HG03378 (cell line): ENCODE results near the gene MYO5B.
"Not testable (repeated sequence)": the region's sequence is repeated elsewhere in the genome, so short reads cannot be mapped to it uniquely, and the experiment has no call there.

Source experiments
- ATAC-seq: cut with Tn5 transposase; IDR thresholded peaks from one replicate; pipeline ENCODE4 v1.9.1; 2021; ENCODE audit warnings: mild to moderate bottlenecking, moderate library complexity; ENCODE audit not compliant: unreplicated experiment

The MYO5B gene

DNA sequence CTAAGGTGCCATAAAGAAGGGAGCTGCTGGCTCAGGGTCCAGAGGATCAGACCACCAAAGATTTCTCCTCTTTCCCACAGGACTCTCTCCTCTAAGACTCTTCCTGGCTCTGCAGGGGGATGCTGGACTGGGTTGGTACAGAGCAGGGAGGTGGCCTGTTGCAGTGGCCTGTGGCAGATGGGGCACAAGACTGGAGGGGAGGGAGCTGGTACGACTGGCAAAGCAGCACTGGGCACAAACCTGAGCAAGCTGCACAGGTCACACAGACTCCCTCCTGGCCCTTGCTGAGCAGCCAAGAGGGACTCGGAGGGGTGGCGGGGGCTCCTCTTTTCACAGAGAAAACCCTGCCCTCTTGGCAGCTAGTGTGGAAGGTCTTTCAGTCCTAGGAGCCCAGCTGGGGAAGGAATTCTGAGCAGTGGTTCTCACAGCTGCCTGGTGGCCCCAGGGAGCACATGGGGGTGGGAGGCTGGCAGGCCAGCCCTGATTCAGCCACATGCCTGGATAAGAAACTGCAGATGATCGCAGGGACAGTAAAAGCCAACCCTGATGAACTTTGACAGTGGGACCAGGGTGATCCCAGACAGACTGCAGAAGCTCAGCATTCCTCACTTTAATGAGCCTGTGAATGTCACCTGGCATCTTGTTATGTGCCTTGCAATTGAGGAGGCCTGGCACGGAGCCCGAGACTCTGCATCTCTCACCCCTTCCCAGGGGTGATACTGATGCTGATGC lies 349.2 kb downstream of the MYO5B start:
- ATAC-seq = no peak

DNA sequence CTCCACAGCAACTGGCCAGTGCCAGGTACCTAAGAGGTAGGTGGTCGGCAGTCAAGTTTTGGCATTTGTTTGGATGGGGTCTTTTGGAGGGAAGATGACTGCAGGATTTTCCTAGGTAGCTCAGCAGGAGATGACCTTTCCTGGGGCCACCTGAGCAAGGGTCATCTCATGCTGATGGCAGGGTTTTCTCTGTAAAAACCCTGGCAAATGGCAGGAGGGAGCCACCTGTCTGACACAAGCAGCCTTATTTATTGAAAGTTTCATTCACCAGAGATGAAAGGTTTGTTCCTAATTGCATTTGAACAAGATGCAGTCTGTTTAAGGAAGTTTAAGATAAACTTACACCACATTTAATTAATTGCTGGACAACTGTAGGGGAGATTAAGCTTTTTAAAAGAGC lies 350.0 kb downstream of the MYO5B start:
- ATAC-seq = no peak

DNA sequence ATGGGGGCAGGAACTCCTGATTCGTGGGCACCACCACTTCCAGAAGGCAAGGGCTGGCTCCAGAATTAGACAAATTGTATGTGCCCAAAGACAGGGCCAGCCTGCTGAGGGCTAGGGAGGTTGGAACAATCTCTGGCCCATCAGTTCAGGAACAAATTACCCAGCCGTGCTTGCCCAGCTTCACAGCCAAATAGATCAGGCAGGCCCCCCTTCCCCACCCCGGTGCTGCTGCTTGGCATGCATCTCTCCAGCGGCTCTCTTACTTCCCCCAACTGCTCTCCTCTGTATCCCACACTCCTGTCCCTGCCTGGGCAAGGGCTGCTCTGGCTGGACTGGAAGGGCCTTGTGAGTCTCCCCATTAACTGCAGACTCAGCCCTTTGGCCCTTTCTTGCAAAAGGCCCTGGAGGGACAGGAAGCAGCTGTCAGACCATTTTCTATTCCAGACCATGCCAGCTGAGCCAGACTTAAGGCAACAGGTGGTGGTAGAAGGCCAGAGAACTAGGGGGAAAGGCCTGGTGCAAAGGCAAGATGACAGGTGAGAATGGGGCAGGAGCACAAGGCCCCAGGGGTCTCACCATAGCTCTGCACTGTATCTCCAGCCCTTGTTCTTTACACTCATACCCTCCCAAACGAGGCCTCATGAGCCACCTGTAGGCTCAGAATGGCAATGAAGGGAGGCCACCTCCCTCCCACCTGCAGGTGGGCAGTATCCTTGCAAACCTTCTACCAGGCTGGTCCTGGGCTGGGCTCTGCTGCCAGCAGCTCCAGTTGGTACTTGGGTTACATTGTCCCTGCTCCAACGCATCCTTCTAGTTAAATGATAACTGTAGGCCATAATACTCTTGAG lies 350.9 kb downstream of the MYO5B start:
- no peak for ATAC-seq

DNA sequence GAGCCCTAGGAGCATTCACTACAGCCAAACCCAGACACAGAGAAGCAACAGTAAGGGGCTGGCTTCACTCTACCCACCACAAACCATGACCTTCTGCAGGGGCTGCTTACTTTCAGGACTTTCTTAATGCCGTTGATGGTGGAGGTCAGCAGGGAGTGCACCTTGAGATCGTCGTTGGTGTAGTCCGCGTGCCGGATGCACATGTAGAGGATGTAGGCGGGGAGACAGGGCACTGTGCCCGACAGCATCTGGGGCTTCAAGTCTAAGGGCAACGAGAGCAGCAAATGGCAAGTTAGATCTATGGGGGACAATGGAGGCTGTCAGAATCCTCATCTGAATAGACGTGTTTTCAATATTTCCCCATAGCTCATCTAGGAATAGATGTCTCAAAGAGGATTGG lies 351.8 kb downstream of the MYO5B start:
- no peak for ATAC-seq

DNA sequence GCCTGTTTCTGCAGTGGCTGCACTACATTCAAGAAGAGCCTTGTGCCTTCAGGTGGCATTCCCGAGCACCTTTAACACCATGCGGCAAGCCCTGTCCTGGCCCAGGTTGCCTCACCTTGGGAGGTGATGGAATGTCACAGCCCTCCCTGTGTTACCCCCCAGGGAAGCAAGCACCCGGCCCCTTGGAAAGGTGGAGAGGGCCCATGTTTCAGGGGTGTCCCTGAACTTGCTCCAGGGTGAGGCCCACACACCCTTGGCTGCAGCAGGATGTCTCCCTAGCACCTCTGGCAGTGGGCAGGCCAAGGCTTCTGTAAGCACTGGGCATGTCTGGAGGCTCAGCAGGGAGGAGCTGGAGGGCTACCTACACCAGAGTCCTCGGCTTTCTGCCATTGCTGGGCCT lies 352.3 kb downstream of the MYO5B start:
- no peak for ATAC-seq

DNA sequence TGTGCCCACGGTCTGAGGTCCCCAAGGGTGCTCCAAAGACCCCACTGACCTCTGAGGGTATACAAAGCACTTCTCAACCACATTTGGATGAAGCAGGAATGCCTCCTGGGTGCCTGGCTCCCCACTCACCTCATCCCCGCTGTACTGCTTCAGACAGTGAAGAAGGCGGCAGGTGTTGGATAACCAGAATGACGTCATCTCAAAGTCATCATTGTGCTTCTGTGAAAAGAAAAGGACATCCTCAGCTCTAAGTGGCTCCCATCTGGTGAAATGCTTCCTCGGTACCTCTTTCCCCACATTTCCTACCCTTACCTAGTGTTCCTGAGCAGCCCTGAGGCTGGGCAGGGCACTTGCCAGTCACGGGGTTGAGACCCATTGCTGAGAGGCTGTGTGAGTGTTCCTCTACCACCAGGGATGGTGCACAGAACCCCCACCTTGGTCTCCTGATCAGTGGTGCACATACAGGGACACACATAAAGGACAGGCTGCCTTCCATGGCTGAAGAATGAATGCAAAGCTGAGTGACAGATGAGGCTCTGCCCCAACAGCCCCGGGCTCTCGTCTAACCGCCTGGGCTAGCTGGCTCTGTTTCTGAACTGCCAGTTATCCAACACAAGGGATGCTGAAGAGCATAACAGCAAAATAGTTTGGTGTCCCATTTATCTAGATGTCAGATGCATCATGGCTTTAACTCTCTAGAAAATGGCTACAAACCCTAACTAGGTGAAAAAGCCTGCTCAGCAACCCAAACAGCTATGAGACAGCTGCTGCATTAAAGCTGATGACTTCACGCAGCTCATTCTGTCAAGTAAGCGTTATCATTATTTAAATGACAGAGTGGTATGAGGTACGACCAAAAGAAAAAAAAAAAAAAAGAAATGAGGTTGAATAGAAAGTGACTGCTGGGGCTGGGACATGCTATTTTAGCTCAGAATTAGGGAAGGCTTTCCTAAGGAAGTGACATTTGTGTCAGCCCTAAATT lies 353.4 kb downstream of the MYO5B start:
- ATAC-seq = no peak

DNA sequence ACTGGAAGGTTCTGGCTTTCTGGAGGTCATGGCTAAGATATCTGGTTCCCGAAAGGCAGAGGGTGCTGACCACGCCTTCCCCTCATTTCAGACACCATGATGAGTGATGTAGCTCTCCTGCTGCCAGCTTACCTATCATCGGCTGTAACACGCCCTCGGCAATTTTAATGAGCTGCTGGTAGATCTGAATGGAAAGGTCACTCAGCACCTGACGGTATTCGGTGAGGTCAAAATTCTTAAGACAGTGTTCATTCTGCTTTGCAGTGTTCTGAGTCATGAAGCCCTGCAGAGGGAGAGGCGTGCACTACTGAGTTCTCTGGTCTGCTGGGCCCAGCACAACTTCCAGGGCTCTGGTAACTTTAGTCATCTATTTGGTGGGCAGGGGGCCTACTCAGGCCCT lies 355.9 kb downstream of the MYO5B start:
- no peak for ATAC-seq

DNA sequence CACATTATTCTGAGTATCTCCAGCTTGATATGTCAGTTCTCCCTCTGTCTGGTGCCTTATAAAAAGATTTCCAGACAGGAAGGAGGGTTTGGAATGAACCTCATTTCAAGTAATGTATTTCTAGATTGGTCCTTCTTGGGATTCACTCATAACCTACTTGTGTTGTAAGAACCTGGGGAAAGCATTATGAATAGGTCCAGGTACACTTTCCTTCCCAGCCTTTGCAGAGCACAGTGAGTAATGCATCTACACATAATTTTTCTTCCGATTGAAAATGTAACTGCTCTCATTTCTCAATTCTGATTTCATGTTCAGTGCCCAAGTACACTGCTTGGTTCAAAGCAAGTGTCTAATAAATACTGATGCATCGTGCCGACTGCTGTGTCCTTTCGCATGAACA lies 356.6 kb downstream of the MYO5B start:
- no peak for ATAC-seq

DNA sequence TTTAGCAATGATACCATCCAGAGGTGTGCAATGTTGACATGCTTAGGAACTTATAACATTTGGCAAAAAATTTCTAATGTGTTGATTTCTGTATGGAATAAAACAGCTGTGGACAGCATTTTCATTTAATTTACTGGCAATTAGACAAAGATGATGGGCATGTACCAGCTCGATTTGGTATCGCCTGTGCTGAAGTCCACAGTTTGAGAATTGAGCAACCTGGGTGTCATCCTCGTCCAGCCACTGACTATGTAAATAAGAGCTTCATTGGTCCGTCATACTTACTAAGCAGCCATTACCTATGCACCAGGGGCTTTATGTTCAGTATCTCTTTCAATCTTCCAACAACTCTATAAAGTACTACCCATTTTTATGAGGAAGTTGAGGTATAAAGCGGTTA lies 357.1 kb downstream of the MYO5B start:
- ATAC-seq = no peak

DNA sequence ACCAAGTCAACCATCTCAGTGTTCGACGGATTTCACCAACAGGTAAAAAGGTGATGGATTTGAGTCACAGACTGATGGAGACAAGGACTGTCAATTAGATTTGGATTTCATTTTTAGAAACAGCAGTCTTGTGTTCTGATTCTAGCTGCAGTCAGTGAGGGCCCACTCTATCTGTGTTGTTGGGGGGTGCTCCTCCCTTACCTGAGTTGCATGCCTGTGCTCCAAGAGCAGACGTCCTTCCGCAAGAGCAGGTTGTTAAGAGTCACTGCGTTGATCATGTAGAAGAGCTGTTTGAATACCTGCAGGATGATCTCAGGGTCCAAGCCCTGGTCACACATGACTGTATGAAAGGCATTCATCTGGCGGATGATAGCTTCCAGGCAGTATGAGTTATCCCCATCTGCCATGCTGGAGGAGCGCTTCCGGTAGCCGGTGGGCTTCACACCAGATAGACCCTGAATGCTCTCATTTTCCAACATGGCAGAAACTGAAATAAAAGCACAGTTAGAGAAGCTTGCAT lies 357.6 kb downstream of the MYO5B start:
- not testable (repeated sequence) for ATAC-seq

DNA sequence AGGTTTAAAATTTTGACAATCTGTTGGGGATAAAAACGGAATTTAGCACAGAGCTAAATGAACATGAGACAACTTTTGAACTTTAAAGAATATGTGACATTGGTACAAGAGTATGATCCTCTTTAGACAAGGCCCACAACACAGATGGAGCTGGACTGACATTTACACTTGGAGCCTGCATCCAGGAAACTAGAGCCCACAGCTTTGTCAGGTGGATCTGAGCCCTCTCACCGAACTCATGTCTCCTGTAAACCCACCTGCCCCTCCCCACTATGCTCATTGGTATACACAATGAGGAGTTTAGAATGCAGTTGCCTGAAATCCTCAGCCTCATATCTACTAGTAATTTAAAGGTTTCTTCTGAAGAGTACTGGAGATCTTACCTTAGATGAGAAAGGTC lies 359.5 kb downstream of the MYO5B start:
- no peak for ATAC-seq

DNA sequence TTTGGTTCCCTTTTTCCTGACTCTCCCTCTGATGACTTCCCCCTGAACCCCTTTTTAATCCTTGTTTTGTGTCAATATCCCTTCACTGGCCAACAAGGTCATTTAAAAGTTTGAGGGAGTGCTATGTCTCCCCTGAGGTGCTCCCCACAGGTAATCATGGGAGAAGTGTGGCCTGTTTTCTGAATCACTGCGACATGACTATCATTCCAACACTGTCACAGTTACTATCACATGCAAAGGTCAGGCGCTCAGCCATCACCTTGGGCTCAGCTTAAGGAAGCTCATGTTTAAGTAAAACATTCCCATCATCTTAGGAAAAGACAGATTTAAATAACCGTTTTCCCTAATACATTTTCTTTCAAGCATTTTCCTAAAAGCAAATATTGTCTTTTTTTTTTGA lies 360.7 kb downstream of the MYO5B start:
- ATAC-seq = no peak

DNA sequence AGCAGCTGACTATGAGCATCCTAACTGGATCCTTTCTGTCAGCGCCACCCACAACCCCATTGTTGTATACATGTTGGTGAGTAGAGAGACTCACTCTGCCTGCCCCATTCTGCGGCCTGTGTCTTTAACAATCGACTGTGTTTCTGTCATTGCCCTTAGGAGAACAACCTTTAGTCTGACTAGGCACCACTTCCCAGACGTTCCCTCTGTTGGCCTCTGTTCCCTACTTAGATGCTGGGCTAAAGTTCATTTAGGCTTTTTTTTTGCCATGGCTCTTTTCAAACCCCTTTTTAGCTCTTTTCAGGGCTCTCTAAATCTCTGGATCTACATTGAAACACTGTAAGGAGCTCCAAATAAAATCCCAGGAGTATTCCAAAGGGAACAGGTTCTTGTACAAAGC lies 361.1 kb downstream of the MYO5B start:
- ATAC-seq = no peak

DNA sequence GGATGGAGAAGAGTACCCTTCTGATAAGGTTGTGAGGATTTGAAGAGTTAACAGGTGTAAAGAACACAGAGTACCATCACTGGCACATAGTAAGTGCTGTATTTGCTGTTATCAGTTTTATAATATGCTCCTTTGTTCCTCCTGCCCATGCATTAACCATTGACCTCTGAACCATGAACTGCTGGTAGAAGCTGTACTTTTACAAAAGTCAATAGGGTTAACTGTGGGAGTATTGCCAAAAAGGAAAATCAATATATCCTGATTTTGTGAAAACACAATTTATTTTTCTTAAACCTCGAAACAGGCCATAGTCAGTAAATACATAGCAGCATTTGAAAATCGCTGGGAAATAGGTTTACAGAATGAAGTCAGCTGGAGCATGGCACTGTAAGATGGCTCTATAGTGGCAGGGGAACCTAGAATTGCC lies 362.7 kb downstream of the MYO5B start:
- no peak for ATAC-seq

DNA sequence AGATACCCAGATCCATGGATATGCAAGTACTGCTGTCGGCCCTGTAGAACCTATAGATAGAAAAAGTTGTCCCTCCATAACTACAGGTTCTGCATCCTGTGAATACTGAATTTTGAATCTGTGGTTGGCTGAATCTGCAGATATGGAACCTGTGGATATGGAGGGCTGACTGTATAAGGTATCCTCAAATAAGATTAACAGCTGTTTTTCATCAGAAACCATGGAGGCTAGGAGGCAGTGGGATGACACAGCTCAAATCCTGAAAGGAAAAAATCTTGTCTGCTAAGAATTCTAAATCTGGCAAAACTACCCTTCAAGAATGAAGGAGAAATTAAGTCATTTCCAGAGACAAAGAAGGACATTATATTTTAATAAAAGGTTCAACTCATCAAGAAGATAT lies 367.0 kb downstream of the MYO5B start:
- no peak for ATAC-seq

DNA sequence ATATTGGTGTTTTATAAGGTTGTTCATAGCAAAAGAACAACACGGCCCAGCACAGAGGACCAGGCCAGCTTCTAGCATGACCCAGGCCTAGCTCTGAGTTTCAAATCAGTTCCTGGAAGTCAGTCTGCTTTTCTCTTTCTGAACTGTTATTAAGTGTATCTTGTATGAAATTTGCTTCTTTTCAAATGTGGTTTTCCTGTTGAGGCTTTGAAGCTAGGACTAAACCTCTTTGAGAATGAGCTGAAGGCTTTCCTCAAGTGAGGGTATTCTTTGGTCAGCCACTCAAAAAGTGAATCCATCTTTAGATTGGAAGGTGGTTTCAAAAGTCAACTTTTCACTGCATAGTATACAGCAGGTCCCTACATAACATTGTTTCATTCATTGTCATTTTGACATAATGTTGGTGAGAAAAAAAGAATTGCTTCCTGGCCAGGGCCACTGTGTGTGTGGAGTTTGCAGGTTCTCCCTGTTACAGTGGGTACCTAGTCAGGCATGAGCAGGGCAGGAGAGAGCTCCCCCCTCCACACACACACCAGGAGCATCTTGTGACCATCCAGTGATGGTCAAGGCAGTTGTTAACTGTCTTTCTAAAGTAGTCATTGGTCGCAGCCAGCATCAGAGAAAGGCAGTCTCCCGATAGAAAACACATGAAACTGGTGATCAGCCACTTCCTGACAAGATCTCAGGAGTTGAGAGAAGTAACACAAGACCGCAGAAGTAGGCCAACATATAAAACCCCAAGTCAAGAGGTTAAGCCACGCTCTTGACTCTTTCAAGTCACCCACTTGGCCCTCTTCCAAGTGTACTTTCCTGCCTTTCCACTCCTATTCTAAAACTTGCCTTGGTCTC lies 374.9 kb downstream of the MYO5B start:
- peak; percentile 75 for ATAC-seq

DNA sequence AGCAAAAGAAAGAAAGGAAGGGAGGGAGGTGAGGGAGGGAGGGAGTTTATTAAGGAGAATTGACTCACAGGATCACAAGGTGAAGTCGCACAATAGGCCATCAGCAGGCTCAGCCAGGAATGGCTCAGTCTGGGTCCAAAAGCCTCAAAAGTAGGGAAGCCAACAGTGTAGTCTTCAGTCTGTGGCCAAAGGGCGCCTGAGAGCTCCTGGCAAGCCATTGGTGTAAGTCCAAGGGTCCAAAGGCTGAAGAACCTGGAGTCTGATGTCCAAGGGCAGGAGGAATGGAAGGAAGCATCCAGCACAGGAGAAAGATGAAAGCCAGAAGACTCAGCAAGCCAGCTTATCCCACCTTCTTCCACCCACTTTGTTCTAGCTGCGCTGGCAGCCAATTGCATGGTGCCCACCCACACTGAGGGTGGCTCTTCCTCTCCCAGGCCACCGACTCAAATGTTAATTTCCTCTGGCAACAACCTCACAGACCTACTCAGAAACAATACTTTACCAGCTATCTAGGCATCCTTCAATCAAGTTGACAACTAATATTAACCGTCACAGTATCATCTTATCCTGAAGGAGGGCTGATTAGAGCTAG lies 375.8 kb downstream of the MYO5B start:
- ATAC-seq = no peak

DNA sequence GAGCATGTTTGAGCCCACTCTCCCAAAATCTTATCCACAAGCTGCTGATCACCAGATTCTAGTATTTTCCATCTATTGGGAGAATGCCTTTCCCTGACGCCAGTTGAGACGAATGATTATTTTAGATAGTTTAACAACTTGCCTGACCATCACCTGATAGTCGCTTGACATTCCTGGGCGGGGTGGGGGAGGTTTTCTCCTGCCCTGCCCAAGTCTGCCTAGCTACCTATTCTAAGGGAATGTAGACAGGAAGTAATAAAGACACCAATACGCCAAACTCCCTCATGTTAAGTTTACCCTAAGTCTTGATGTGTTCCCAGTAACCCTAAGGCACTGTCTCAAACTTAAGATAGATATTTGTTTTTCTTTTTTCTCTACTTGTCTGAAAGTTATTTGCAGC lies 377.0 kb downstream of the MYO5B start:
- ATAC-seq = no peak

DNA sequence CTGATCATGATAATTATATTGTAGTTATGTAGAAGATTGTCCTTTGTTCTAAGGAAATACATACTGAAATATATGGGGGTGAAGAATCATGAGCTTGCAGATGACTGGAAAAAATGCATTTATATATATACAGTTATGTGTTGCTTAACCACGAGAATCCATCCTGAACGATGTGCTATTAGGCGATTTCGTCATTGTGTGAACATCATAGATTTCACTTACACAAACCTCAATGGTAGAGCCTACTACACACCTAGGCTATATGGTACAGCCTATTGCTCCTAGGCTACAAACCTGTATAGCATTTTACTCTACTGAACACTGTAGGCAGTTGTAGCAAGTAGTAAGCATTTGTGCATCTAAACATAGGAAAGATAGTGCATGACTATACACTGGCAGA lies 379.0 kb downstream of the MYO5B start:
- no peak for ATAC-seq

DNA sequence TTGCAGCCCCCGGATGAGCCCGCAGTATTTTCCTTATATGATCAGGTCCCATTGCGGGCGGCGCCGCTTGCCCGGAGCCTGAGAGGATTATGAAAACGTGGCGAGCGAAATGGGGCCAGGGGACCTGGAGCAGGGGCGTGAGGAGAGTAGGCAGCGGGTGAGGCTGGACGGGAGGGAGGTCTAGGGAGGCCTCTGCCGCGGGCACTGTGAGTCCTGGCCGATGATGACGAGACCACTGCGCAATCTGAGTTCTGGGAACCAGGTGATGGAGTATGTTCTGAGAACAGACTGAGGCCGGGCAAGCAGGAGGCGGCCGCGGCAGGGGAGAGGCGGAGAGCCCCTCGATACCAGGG lies 380.8 kb downstream of the MYO5B start:
- peak; percentile 20 for ATAC-seq
